Endothelial cell of umbilical vein (primary cell): ENCODE measurements around the gene IFNG. TPM values are rescaled to one million over a fixed set of nuclear protein-coding genes. Genes with fewer than 3 reads are reported as not detected.

Source experiments
- BruUV-seq: library from RNA; stranded (reverse); fragments of 400-500 nt; replicated peaks from 2 replicates; lab custom pipeline; 2021; lab: Mats Ljungman, UMichigan
- CTCF ChIA-PET: fragments of 300-600, 350-600 bp; sonication (Branson Sonifier 250); formaldehyde crosslinking; loops from one replicate; lab custom pipeline; 2021; ENCODE audit warnings: antibody characterized with exemption, inconsistent platforms; lab: Charles Lee
- POLR2A ChIA-PET: fragments of 300-600, 350-600 bp; sonication (Branson Sonifier 250); formaldehyde crosslinking; loops from one replicate; lab custom pipeline; 2021; ENCODE audit warnings: antibody characterized with exemption, inconsistent platforms; lab: Charles Lee
- DNase-seq: peaks from one replicate; pipeline ENCODE4 v3.0.0-alpha.2; 2011; ENCODE audit warnings: low read depth, low spot score
- FAIRE-seq: peaks from 2 replicates; lab custom pipeline; 2011; peaks lifted over from hg19 to GRCh38; lab: Jason Lieb, UNC
- H2AFZ ChIP-seq: 2 replicates; pipeline ENCODE4 v1.6.0; 2012; ENCODE audit warnings: low read depth, low read length, control low read depth, inconsistent platforms
- H3K27ac ChIP-seq: 2 replicates; pipeline ENCODE4 v1.5.1; 2011; ENCODE audit warnings: low read depth, mild to moderate bottlenecking, control low read depth, low read length, moderate library complexity; ENCODE audit not compliant: insufficient read depth
- H3K27me3 ChIP-seq, 2 experiments: 2 replicates each; pipeline versions ENCODE4 v1.6.0 to v1.6.1; 2011; ENCODE audit warnings: low read length in 2 of 2, mixed read lengths in 1 of 2; ENCODE audit not compliant: control insufficient read depth in 2 of 2, insufficient read depth in 2 of 2
- H3K36me3 ChIP-seq, 2 experiments: 2 replicates in 1 of 2; 3 replicates in 1 of 2; pipeline ENCODE4 v1.5.1; 2011; ENCODE audit warnings: low read length in 2 of 2, mild to moderate bottlenecking in 1 of 2, moderate library complexity in 1 of 2; ENCODE audit not compliant: control insufficient read depth in 2 of 2, insufficient read depth in 2 of 2; ENCODE audit errors: extremely low read depth in 1 of 2
- H3K4me1 ChIP-seq: 3 replicates; pipeline ENCODE4 v1.5.1; 2011; ENCODE audit warnings: mild to moderate bottlenecking, low read length; ENCODE audit not compliant: control insufficient read depth, insufficient read depth; ENCODE audit errors: extremely low read depth
- H3K4me2 ChIP-seq: 2 replicates; pipeline ENCODE4 v1.6.1; 2011; ENCODE audit warnings: low read length, control low read depth, mixed read lengths; ENCODE audit not compliant: insufficient read depth
- H3K4me3 ChIP-seq, 3 experiments: fragments of 200-600 bp in 1 of 3; sonication (generic), shearing (Covaris generic) in 1 of 3; replicated peaks in 1 of 3; 2 replicates each; pipeline ENCODE4 v1.5.1; 2011 to 2016; ENCODE audit warnings: control low read depth in 3 of 3, low read length in 3 of 3, mild to moderate bottlenecking in 2 of 3, inconsistent platforms in 1 of 3, low read depth in 1 of 3, moderate library complexity in 1 of 3; ENCODE audit not compliant: insufficient read depth in 1 of 3
- H3K79me2 ChIP-seq: 2 replicates; pipeline ENCODE4 v1.6.0; 2012; ENCODE audit warnings: low read length, inconsistent platforms; ENCODE audit not compliant: control insufficient read depth, insufficient read depth
- H3K9ac ChIP-seq: replicated peaks from 2 replicates; pipeline ENCODE3; 2011; ENCODE audit warnings: low read length, control low read depth; ENCODE audit not compliant: insufficient read depth; ENCODE audit errors: extremely low read depth
- H3K9me1 ChIP-seq: replicated peaks from 3 replicates; pipeline ENCODE4 v1.6.0; 2011; ENCODE audit warnings: mild to moderate bottlenecking, low read length; ENCODE audit not compliant: control insufficient read depth, insufficient read depth; ENCODE audit errors: extremely low read depth
- H3K9me3 ChIP-seq: replicated peaks from 2 replicates; pipeline ENCODE4 v1.5.1; 2012; ENCODE audit warnings: low read length, inconsistent platforms; ENCODE audit not compliant: control insufficient read depth, insufficient read depth
- H4K20me1 ChIP-seq: replicated peaks from 2 replicates; pipeline ENCODE3; 2011; ENCODE audit warnings: mild to moderate bottlenecking, low read length; ENCODE audit not compliant: control insufficient read depth, insufficient read depth; ENCODE audit errors: extremely low read depth
- EZH2 ChIP-seq: IDR thresholded peaks from 2 replicates; pipeline ENCODE4 v1.6.1; 2012; ENCODE audit warnings: borderline replicate concordance, low read depth, mild to moderate bottlenecking, moderate library complexity, low read length, inconsistent platforms; ENCODE audit not compliant: severe bottlenecking
- FOS ChIP-seq: IDR thresholded peaks from 2 replicates; pipeline ENCODE4 v1.6.1; 2011; ENCODE audit warnings: mild to moderate bottlenecking, low read length, moderate library complexity, borderline replicate concordance; ENCODE audit not compliant: insufficient read depth
- GATA2 ChIP-seq: IDR thresholded peaks from 2 replicates; pipeline ENCODE4 v1.7.0; 2011; ENCODE audit warnings: low read depth, mild to moderate bottlenecking, moderate library complexity, mixed read lengths, low read length; ENCODE audit not compliant: insufficient read length, insufficient read depth
- JUN ChIP-seq: IDR thresholded peaks from 2 replicates; pipeline ENCODE4 v1.6.1; 2011; ENCODE audit warnings: borderline replicate concordance, low read depth; ENCODE audit not compliant: insufficient read length, insufficient read depth
- MYC ChIP-seq: IDR thresholded peaks from one replicate; pipeline ENCODE4 v1.6.1; 2011; ENCODE audit warnings: mild to moderate bottlenecking, low read depth, low read length
- POLR2A ChIP-seq: IDR thresholded peaks from 2 replicates; pipeline ENCODE4 v1.6.1; 2012; ENCODE audit warnings: low read depth, mild to moderate bottlenecking, control low read depth, low read length
- POLR2AphosphoS5 ChIP-seq: IDR thresholded peaks from 2 replicates; pipeline ENCODE4 v1.6.1; 2012; ENCODE audit warnings: low read depth, mild to moderate bottlenecking, control low read depth, low read length, moderate library complexity; ENCODE audit not compliant: insufficient read depth
- dilution Hi-C: fragments of 300-500 bp; cut with MboI; formaldehyde crosslinking; loops from one replicate; pipeline ENCODE4 v1.15.0; 2019; ENCODE audit warnings: low sequenced_read_pairs; ENCODE audit not compliant: extremely low pct_ligation_motif_present
- intact Hi-C: fragments of 100-400 bp; cut with micrococcal nuclease; formaldehyde crosslinking; loops from one replicate; pipeline ENCODE4 v1.10.0; 2022
- polyA plus RNA-seq, 4 experiments: library from polyadenylated mRNA; depleted of rRNA in 3 of 4; stranded (reverse) in 3 of 4; unstranded in 1 of 4; fragments of >200 nt; gene quantifications; 2 replicates each; pipeline versions ENCODE4 v1.2.1 to v1.2.3, GENCODE V29; 2011 to 2012; ENCODE audit warnings: missing spikeins in 1 of 4
- total RNA-seq: library from RNA; stranded (reverse); gene quantifications from 2 replicates; pipeline ENCODE4 v1.2.3, GENCODE V29; 2021
- TF ChIP-seq, protein P1 (sequence below): IDR thresholded peaks from 2 replicates; pipeline ENCODE4 v1.6.1; 2011; ENCODE audit not compliant: insufficient read depth, insufficient read length
- TF ChIP-seq, protein P2 (sequence below), 2 donors: IDR thresholded peaks; 1 replicate in 1 of 2; 2 replicates in 1 of 2; pipeline ENCODE4 v1.5.1; 2011; ENCODE audit warnings: low read length in 2 of 2, mild to moderate bottlenecking in 2 of 2, moderate library complexity in 2 of 2, control low read depth in 1 of 2, inconsistent platforms in 1 of 2, low read depth in 1 of 2; ENCODE audit not compliant: insufficient read depth in 1 of 2; ENCODE audit errors: extremely low read depth in 1 of 2

The IFNG gene
- total and polyA plus RNA-seq, 2 donors (not counting 3 experiments of a cell fraction or from before 2014, with no cell fraction given), result not detected

DNA sequence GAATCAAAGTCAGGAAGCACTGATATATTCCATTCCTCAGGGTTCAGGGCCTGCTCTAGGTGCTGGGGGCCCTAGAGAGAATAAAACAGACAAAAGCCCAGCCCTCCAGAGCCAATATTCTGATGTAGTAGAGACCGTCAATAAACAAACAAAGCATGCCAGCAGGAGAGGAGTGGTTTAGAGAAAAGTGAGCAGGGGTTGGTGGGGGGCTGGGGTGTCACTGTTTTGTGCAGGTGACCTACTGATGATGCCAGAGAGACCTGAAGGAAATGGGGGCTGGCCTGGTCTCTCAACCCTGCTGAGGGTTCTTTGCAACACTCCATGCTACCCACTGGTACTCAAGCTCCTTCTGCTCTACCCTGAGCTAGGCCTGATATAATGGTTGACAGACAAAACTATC lies 39.6 kb upstream of the IFNG start:
- Histone ChIP-seq H3K9me1 (no peaks in the 10 kb centered on the region), H3K27me3 (peaks cover 0 to 2% of the 10 kb centered on the region in 2 experiments), H3K9ac (no peak overlapping the region), H3K36me3 (no peaks in the 10 kb centered on the region), H3K4me3 (no peak overlapping the region), H3K79me2 (no peaks in the 10 kb centered on the region), H3K4me2 (no peak overlapping the region), H2AFZ (no peak overlapping the region), H3K27ac (no peak overlapping the region), H3K4me1 (no peaks in the 10 kb centered on the region), H3K9me3 (no peaks in the 10 kb centered on the region), H4K20me1 (no peaks in the 10 kb centered on the region)
- DNase-seq (no peak), FAIRE-seq (no peak)
- no TSS peak for BruUV-seq
- intact Hi-C loops, result no loop called here
- TF ChIP-seq, protein P1, sequence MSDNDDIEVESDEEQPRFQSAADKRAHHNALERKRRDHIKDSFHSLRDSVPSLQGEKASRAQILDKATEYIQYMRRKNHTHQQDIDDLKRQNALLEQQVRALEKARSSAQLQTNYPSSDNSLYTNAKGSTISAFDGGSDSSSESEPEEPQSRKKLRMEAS, result no peak
- no peak for TF ChIP-seq EZH2
- TF ChIP-seq MYC, result no peak
- TF ChIP-seq POLR2A, result no peak
- no peak for TF ChIP-seq GATA2
- TF ChIP-seq, protein P2, sequence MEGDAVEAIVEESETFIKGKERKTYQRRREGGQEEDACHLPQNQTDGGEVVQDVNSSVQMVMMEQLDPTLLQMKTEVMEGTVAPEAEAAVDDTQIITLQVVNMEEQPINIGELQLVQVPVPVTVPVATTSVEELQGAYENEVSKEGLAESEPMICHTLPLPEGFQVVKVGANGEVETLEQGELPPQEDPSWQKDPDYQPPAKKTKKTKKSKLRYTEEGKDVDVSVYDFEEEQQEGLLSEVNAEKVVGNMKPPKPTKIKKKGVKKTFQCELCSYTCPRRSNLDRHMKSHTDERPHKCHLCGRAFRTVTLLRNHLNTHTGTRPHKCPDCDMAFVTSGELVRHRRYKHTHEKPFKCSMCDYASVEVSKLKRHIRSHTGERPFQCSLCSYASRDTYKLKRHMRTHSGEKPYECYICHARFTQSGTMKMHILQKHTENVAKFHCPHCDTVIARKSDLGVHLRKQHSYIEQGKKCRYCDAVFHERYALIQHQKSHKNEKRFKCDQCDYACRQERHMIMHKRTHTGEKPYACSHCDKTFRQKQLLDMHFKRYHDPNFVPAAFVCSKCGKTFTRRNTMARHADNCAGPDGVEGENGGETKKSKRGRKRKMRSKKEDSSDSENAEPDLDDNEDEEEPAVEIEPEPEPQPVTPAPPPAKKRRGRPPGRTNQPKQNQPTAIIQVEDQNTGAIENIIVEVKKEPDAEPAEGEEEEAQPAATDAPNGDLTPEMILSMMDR (IDR thresholded peaks at IDR 0.05; ENCODE audit: extremely low read depth in 1 of 2, insufficient read depth in 1 of 2, low read depth in 1 of 2, low read length in 2 of 2), result no peak
- no peak for TF ChIP-seq FOS
- TF ChIP-seq JUN, result no peak
- TF ChIP-seq POLR2AphosphoS5, result no peak
- ChIA-PET CTCF (no interaction called here), POLR2A (no interaction called here)
- dilution Hi-C loops, result no loop called here
